HUES48 (cell line): ENCODE measurements around the gene STARD9.

ENCODE experiments used
- H3K27ac ChIP-seq: one replicate; pipeline ENCODE4 v1.7.0; 2013; ENCODE audit warnings: low read depth, low read length, inconsistent platforms
- H3K27me3 ChIP-seq: 2 replicates; pipeline ENCODE4 v1.6.1; 2013; ENCODE audit warnings: mild to moderate bottlenecking, low read length; ENCODE audit not compliant: control insufficient read depth, insufficient read depth
- H3K36me3 ChIP-seq: 2 replicates; pipeline ENCODE4 v1.6.1; 2013; ENCODE audit warnings: low read length; ENCODE audit not compliant: control insufficient read depth, insufficient read depth
- H3K4me1 ChIP-seq: 2 replicates; pipeline ENCODE4 v1.6.1; 2013; ENCODE audit warnings: mild to moderate bottlenecking, low read length; ENCODE audit not compliant: control insufficient read depth, insufficient read depth
- H3K4me3 ChIP-seq: 2 replicates; pipeline ENCODE4 v1.5.1; 2013; ENCODE audit warnings: mild to moderate bottlenecking, low read depth, low read length
- H3K9ac ChIP-seq: 2 replicates; pipeline ENCODE4 v1.6.1; 2013; ENCODE audit warnings: mild to moderate bottlenecking, low read depth, low read length, moderate library complexity
- H3K9me3 ChIP-seq: 2 replicates; pipeline ENCODE4 v1.6.1; 2013; ENCODE audit warnings: low read length; ENCODE audit not compliant: control insufficient read depth, insufficient read depth

Gene STARD9

GRCh38 chr15:42575188-42576039 lies at the start of gene STARD9:
Gene STARD9 (plus strand): TSS chr15:42575606. CDS start chr15:42575716, 110 bp downstream.
- Histone ChIP-seq H3K27ac (peak within 1 kb of the TSS; percentile 20), H3K4me3 (peak within 1 kb of the TSS; percentile 76), H3K9me3 (no peaks in the 10 kb centered on the region), H3K36me3 (no peaks in the 10 kb centered on the region), H3K4me1 (no peaks in the 10 kb centered on the region; the same call in 1 of the 2 replicates), H3K27me3 (peaks cover 24% of the 10 kb centered on the region), H3K9ac (peak within 1 kb of the TSS; percentile 21; the same call in 1 of the 2 replicates)

- H3K27ac ChIP-seq, result no peak overlapping the region
- no peaks in the 10 kb centered on the region for H3K9me3 ChIP-seq
- no peak overlapping the region for H3K4me3 ChIP-seq
- H3K27me3 ChIP-seq, result no peaks in the 10 kb centered on the region
- H3K4me1 ChIP-seq, result no peaks in the 10 kb centered on the region
- H3K36me3 ChIP-seq, result peaks cover 60% of the 10 kb centered on the region
- H3K9ac ChIP-seq, result no peak overlapping the region
Observed at GRCh38 chr15:42528970-42529369, 46.4 kb upstream of the STARD9 start.

- no peaks in the 10 kb centered on the region for H3K9me3 ChIP-seq
Observed at GRCh38 chr15:42533246-42533645, 42.2 kb upstream of the STARD9 start.

DNA sequence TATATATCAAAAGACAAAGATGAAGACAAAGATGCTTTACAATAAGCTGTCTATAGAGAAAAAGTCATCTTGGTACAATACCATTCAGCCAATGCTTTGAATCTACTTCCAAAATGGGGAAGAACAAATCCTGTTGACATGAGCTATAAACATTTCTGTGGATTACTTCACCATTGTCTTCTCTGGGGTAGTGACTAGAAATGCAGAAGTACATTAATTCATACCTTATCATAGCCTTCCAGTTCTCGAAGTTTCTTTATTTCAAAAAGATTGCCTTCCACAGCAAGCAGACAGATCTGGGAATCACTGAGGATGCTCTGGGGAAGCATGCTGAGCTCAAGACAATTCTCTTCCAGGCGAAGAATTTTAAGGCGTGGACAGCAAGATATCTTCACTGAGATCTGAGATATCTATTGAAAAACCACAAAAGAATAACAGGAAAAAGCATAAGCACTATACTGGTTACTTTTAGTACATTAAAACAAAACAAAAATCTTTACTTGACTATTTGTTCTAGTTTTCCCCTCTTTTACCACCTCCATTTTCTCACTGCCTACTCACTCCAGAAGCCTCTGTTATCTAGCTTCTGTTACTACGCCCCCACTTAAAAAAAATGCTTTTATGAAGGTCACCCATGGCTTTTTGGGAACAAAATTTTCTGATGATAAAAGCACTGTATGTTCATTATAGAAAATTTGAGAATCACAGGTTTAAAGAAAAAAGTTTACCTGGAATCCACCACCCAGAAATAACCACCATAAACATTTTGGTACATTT lies 30.4 kb upstream of the STARD9 start:
- H3K27ac ChIP-seq, result no peak overlapping the region

More at GRCh38 chr15:42533246-42533645, 42.2 kb upstream of the STARD9 start:
- Histone ChIP-seq H3K27me3 (no peaks in the 10 kb centered on the region), H3K36me3 (peaks cover 46% of the 10 kb centered on the region), H3K4me3 (no peak overlapping the region), H3K27ac (no peak overlapping the region), H3K9ac (no peak overlapping the region), H3K4me1 (no peaks in the 10 kb centered on the region)

DNA sequence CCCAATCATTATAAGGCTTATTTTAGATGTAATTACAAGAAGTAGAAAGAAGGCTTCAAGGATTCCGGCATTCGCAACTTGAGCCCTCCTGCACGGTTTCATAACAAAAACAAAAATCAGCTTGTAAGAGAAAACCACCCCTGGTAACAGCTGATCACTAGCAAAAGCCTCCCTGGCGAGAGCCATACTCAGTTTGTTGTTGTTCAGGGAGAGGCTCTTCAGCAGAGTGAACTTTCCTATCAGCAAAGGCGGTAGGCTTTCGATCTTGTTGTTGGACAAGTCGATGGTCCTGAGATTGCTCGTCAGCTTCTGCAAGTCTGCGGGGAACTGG lies 27.5 kb upstream of the STARD9 start:
- Histone ChIP-seq H3K27me3 (no peaks in the 10 kb centered on the region), H3K27ac (peak overlapping the region; percentile 63), H3K9ac (peak overlapping the region; percentile 92; the same call in 1 of the 2 replicates), H3K4me3 (peak overlapping the region; percentile 94), H3K36me3 (peaks cover 20% of the 10 kb centered on the region), H3K4me1 (0 out of 2 replicates have a peak, but pooled peaks cover 7% of the 10 kb centered on the region), H3K9me3 (no peaks in the 10 kb centered on the region)

More for the DNA sequence above, 30.4 kb upstream of the STARD9 start:
- Histone ChIP-seq H3K36me3 (peaks cover 25% of the 10 kb centered on the region), H3K4me1 (0 out of 2 replicates have a peak, but pooled peaks cover 7% of the 10 kb centered on the region), H3K27me3 (no peaks in the 10 kb centered on the region), H3K4me3 (no peak overlapping the region), H3K9me3 (no peaks in the 10 kb centered on the region), H3K9ac (no peak overlapping the region)

DNA sequence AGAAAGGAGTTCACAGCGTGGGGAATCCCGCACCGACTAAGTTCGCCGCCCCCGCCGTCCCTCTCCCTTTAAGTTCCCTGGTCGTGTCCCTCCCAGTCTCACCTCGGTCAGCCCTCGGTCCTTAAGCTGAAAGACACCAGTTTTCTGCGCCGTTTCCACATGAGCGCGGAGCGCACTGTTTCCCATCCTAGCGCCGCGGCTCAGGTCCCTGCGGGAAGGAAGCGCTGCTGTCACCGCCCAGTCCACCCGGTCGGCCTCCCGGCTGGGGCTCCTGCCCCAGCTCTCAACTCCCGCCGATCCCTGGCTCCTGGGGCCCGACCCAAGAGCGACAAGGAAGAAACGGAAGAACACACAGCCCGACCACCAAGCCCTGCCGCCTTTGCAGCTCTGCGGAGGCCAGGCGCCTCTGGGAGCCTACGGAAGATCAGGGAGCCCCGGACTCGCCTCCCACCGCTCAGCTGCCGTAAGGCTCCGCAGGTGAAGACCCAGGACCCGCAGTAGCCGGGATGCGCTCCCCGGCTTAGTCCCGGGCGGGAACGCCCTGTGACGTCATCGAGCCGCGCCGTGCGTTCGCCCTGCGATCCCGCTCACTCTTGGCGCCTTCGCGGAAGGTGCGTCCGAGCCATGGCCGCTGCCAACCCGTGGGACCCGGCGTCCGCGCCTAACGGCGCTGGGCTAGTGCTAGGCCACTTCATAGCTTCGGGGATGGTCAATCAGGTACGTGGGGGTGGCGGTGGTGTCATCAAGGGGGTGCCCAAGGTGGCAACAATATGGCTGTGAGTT lies 27.0 kb upstream of the STARD9 start, which contains the start of the genes HAUS2 and LRRC57:
Gene HAUS2 (plus strand): TSS at position 590 of the 783 bp plus-strand sequence. CDS start 35 bp downstream, at position 625.
Gene LRRC57 (minus strand): TSS at position 545 of the 783 bp plus-strand sequence. CDS start 359 bp downstream, at position 186.
- Histone ChIP-seq H3K36me3 (peaks cover 17% of the 10 kb centered on the region), H3K9ac (peak within 1 kb of the TSS; percentile 92), H3K27ac (peak within 1 kb of the TSS; percentile 63), H3K27me3 (no peaks in the 10 kb centered on the region), H3K4me1 (0 out of 2 replicates have a peak, but pooled peaks cover 7% of the 10 kb centered on the region), H3K4me3 (peak within 1 kb of the TSS; percentile 94), H3K9me3 (no peaks in the 10 kb centered on the region)

DNA sequence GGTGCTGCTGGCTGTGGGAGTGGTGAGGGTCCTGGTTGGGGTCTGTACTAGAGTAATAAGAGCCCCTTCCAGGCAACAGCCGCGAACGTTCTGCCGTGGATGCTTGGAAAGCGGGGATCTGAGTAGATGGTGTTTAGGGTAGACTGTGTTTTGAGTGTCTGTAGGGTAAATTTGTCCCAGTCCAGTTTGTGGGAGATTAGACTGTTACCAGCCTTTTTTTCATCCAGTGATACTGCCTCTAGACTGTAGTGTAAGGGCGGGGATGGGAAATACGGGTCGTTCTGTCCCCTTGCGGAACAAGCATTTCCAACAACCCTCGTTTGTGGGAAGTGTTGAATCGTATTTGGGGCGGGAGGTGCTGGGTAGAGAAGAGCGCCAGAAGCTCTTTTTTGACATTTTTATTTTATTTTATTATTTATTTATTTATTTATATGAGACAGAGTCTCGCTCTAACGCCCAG lies 26.3 kb upstream of the STARD9 start:
- 0 out of 2 replicates have a peak, but pooled peaks cover 7% of the 10 kb centered on the region for H3K4me1 ChIP-seq
- no peaks in the 10 kb centered on the region for H3K9me3 ChIP-seq
- peaks cover 11% of the 10 kb centered on the region for H3K36me3 ChIP-seq
- peak overlapping the region; percentile 63 for H3K27ac ChIP-seq
- peak overlapping the region; percentile 92 for H3K9ac ChIP-seq
- H3K27me3 ChIP-seq, result no peaks in the 10 kb centered on the region
- H3K4me3 ChIP-seq, result peak overlapping the region; percentile 94

DNA sequence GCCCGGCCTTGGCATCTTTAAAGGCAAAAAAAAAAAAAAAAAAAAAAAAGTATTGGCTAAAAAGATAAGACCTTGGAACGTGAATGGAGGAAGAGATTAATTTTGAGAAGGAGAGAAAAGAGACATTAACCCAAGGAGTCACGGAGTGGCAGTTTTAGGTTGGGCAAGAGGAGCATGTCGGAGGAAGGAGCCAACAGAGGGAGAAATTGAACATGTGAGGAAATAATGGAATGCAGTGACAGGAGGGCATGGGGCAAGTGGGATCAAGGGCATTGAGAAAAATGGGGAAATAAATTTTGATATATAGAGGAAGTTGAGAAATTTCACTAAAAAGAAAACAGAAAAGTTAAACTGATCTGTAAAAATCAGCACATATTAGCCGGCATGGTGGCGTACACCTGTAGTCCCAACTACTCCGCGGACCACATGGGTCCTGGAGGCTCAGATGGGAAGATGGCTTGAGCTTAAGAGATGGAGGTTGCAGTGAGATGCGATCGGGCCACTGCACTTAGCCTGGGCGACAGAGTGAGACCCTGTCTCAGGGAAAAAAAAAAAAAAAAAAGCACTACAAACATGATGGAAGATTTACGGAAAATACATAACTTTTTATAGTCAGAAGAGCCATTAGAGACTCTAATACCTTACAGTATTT lies 25.5 kb upstream of the STARD9 start:
- H3K4me3 ChIP-seq, result peak overlapping the region; percentile 94
- no peaks in the 10 kb centered on the region for H3K9me3 ChIP-seq
- no peak overlapping the region for H3K27ac ChIP-seq
- no peaks in the 10 kb centered on the region for H3K27me3 ChIP-seq
- no peak overlapping the region for H3K9ac ChIP-seq
- peaks cover 7% of the 10 kb centered on the region for H3K36me3 ChIP-seq
- 0 out of 2 replicates have a peak, but pooled peaks cover 7% of the 10 kb centered on the region for H3K4me1 ChIP-seq

GRCh38 chr15:42553554-42553953 lies 21.9 kb upstream of the STARD9 start:
- no peak overlapping the region for H3K9ac ChIP-seq
- no peak overlapping the region for H3K4me3 ChIP-seq
- H3K36me3 ChIP-seq, result peaks cover 14% of the 10 kb centered on the region
- no peaks in the 10 kb centered on the region for H3K27me3 ChIP-seq
- H3K9me3 ChIP-seq, result no peaks in the 10 kb centered on the region
- no peak overlapping the region for H3K27ac ChIP-seq
- no peaks in the 10 kb centered on the region for H3K4me1 ChIP-seq
